ENCODE measurements around the gene RBM5.

The RBM5 gene

DNA sequence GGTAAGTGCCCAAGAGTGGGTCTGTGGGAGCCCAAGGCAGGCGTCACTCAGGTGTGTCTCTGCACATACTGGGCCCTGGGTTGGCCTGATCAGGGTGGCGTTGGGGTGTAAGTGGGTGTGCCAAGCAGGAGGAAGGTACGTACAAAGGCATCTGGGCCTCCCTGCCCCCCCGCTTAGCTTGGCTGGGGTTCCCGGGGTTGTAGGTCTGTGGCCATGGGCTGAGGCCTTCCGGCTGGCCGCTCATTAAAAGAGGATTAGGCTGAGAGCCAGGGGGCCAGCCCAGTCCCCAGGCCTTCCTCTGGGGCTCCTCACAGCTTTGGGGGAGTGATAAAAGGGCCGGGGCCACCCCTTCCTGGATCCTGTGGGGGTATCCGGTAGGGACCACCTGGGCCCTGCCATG is 79.7 kb downstream of the RBM5 start:
- Histone ChIP-seq H3K27me3 (ENCODE audit: low read depth, low read length) (no peaks in the 10 kb centered on the region), H3K79me2 (ENCODE audit: low read length) (no peaks in the 10 kb centered on the region), H3K4me1 (ENCODE audit: low read length) (no peaks in the 10 kb centered on the region), H3K36me3 (replicated peaks; ENCODE audit: low read depth, low read length) (no peaks in the 10 kb centered on the region), H3K27ac (ENCODE audit: low read length) (no peak overlapping the region), H4K20me1 (ENCODE audit: insufficient read depth, low read length) (no peaks in the 10 kb centered on the region), H2AFZ (ENCODE audit: low read depth, low read length) (no peak overlapping the region), H3K9me3 (ENCODE audit: insufficient read depth, low read length) (no peaks in the 10 kb centered on the region), H3K9ac (ENCODE audit: low read length) (no peak overlapping the region), H3K4me2 (ENCODE audit: low read length) (no peak overlapping the region), H3K4me3 (ENCODE audit: low read length) (no peak overlapping the region)
- TF ChIP-seq CTCF (IDR thresholded peaks at IDR 0.05; ENCODE audit: low read depth, low read length): no peak
- no peak for TF ChIP-seq EZH2phosphoT487 (IDR thresholded peaks at IDR 0.05; ENCODE audit: low read depth)
